ENCODE data around the gene TP53AIP1. TPM values are rescaled to one million over a fixed set of nuclear protein-coding genes. Genes with fewer than 3 reads are reported as not detected.
"Not testable (repeated sequence)": the region's sequence is repeated elsewhere in the genome, so short reads cannot be mapped to it uniquely, and the experiment has no call there.

TP53AIP1 gene
- total RNA-seq, 3 donors from 2014 or later: 0.25 to 0.55 (median 0.36) TPM

- no peaks in the 10 kb centered on the region for H3K36me3 ChIP-seq (ENCODE audit: low read depth)
- no peaks in the 10 kb centered on the region for H3K4me1 ChIP-seq (ENCODE audit: low read depth)
- intact Hi-C loops (cut with DNase I, micrococcal nuclease): no loop called here
- DNase-seq (no peak), ATAC-seq (no peak)
- H3K4me3 ChIP-seq: no peak overlapping the region
- TF ChIP-seq CTCF (IDR thresholded peaks at IDR 0.05): no peak
- no peaks in the 10 kb centered on the region for H3K9me3 ChIP-seq
Measured at GRCh38 chr11:128921793-128922192, 20.9 kb downstream of the TP53AIP1 start.

GRCh38 chr11:128920666-128921065 is 22.0 kb downstream of the TP53AIP1 start:
- Histone ChIP-seq H3K9me3 (no peaks in the 10 kb centered on the region), H3K4me1 (ENCODE audit: low read depth) (no peaks in the 10 kb centered on the region), H3K4me3 (no peak overlapping the region), H3K36me3 (ENCODE audit: low read depth) (no peaks in the 10 kb centered on the region)
- no peak for TF ChIP-seq CTCF (IDR thresholded peaks at IDR 0.05)
- ATAC-seq (no peak), DNase-seq (no peak)
- intact Hi-C loops (cut with DNase I, micrococcal nuclease): no loop called here

GRCh38 chr11:128919635-128920034 is 23.0 kb downstream of the TP53AIP1 start:
- intact Hi-C loops (cut with DNase I, micrococcal nuclease); DNase-seq; H3K4me3 ChIP-seq; H3K36me3 ChIP-seq (ENCODE audit: low read depth); ATAC-seq; H3K4me1 ChIP-seq (ENCODE audit: low read depth); H3K9me3 ChIP-seq: not testable (repeated sequence)

GRCh38 chr11:128919216-128919615 is 23.5 kb downstream of the TP53AIP1 start:
- H3K36me3 ChIP-seq (ENCODE audit: low read depth): no peaks in the 10 kb centered on the region
- no peak for DNase-seq
- H3K9me3 ChIP-seq: no peaks in the 10 kb centered on the region
- TF ChIP-seq CTCF (IDR thresholded peaks at IDR 0.05): no peak
- intact Hi-C loops (cut with DNase I, micrococcal nuclease): no loop called here
- H3K4me3 ChIP-seq: no peak overlapping the region
- no peaks in the 10 kb centered on the region for H3K4me1 ChIP-seq (ENCODE audit: low read depth)
- ATAC-seq: no peak

GRCh38 chr11:128917144-128917724 is 25.4 kb downstream of the TP53AIP1 start:
- Histone ChIP-seq H3K4me3 (no peak overlapping the region), H3K4me1 (ENCODE audit: low read depth) (no peaks in the 10 kb centered on the region), H3K36me3 (ENCODE audit: low read depth) (no peaks in the 10 kb centered on the region), H3K9me3 (no peaks in the 10 kb centered on the region)
- intact Hi-C loops (cut with DNase I, micrococcal nuclease): no loop called here
- no peak for ATAC-seq
- no peak for DNase-seq
- TF ChIP-seq CTCF (IDR thresholded peaks at IDR 0.05): no peak

- no peak for TF ChIP-seq CTCF (IDR thresholded peaks at IDR 0.05)
- no peak overlapping the region for H3K4me3 ChIP-seq
- H3K4me1 ChIP-seq (ENCODE audit: low read depth): no peaks in the 10 kb centered on the region
- intact Hi-C loops (cut with DNase I, micrococcal nuclease): no loop called here
- ATAC-seq (no peak), DNase-seq (no peak)
- no peaks in the 10 kb centered on the region for H3K36me3 ChIP-seq (ENCODE audit: low read depth)
- H3K9me3 ChIP-seq: no peaks in the 10 kb centered on the region
Measured at GRCh38 chr11:128916681-128917080, 26.0 kb downstream of the TP53AIP1 start.
